Duodenal mucosa (tissue), 2 donors: ENCODE results near the gene TIAM2.

Source experiments
- H3K27ac ChIP-seq: one replicate; pipeline ENCODE4 v1.7.0; 2013; ENCODE audit warnings: low read depth, low read length
- H3K27me3 ChIP-seq, 2 donors: one replicate each; pipeline ENCODE4 v1.7.0; 2013; ENCODE audit warnings: low read length in 2 of 2, control low read depth in 1 of 2; ENCODE audit not compliant: insufficient read depth in 2 of 2, control insufficient read depth in 1 of 2
- H3K36me3 ChIP-seq, 2 donors: one replicate each; pipeline ENCODE4 v1.7.0; 2013; ENCODE audit warnings: low read length in 2 of 2, control low read depth in 1 of 2; ENCODE audit not compliant: insufficient read depth in 2 of 2, control insufficient read depth in 1 of 2
- H3K4me1 ChIP-seq, 2 donors: one replicate each; pipeline ENCODE4 v1.7.0; 2013; ENCODE audit warnings: low read length in 2 of 2, control low read depth in 1 of 2; ENCODE audit not compliant: insufficient read depth in 2 of 2, control insufficient read depth in 1 of 2
- H3K4me3 ChIP-seq, 2 donors: one replicate each; pipeline ENCODE4 v1.7.0; 2013; ENCODE audit warnings: low read length in 2 of 2, low read depth in 1 of 2
- H3K9ac ChIP-seq, 2 donors: one replicate each; pipeline ENCODE4 v1.7.0; 2013; ENCODE audit warnings: low read length in 2 of 2, low read depth in 1 of 2
- H3K9me3 ChIP-seq, 2 donors: one replicate each; pipeline ENCODE4 v1.7.0; 2013; ENCODE audit warnings: low read length in 2 of 2, control low read depth in 1 of 2; ENCODE audit not compliant: control insufficient read depth in 1 of 2

Gene TIAM2

DNA sequence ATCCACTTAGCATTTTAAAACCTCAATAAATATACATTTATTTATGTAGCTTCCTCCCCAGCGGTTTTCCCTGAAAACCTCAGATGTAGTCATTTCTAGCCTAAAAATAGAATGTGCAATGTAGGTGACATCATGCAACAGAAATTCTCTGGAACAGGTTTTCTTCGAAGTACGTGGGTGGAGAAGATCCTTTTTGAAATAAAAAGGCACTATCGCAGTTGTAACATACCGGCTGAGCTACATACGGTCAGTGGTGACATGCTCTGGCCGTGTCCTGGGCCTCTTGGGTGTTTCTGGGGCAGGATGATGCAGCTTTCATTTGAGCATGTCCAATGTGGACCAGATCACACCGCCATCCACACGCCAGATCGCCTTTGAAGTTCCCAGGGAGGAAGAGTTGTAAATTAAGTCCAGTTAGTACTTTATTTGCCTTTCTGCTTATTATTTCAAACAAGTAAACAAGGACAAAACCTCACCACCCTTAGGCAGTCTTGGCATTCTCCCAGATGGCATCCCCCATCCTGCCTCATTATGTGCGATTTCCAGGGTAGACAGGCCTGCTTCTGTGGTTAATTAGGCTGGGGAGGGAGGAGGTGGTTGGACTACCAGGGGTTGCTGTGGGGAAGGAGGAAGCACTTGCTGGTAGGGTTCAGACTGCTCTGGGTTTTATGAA is 159.2 kb downstream of the TIAM2 start:
- H3K27me3 ChIP-seq: no peaks in the 10 kb centered on the region
- peaks cover 3 to 13% of the 10 kb centered on the region in 2 donors for H3K36me3 ChIP-seq
- no peaks in the 10 kb centered on the region for H3K4me1 ChIP-seq
- H3K4me3 ChIP-seq: no peak overlapping the region
- no peak overlapping the region for H3K27ac ChIP-seq
- no peaks in the 10 kb centered on the region for H3K9me3 ChIP-seq
- H3K9ac ChIP-seq: no peak overlapping the region

DNA sequence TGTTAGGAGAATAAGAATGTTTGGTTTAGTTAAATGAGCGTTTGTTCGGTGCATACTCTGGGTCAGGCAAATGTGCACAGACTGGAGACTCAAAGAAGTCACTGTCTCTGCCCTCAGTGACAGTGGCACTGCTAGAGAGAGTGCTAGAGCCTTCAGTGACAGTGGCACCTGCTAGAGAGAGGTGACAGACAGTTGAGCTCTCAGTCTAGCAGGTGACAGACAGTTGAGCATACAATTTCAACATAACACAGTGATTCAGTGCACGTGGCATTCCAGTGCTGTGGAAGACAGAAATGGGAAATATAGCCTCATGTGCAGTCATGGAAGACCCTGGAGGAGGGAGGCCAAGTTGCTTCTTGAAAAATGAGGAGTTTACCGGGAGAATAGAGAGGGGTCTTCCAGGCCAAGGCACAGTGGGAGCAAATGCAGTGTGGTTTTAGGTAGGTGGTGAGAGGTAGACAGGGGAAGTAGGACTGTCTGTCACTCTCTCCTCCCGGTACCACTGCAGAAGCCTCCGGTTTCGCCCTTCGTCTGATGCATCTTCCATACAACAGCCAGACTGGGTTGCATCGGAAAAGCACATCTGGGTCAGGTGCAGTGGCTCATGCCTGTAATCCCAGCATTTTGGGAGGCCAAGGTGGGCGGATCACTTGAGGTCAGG is 160.8 kb downstream of the TIAM2 start:
- H3K27ac ChIP-seq: no peak overlapping the region
- no peak overlapping the region for H3K4me3 ChIP-seq
- H3K9me3 ChIP-seq: no peaks in the 10 kb centered on the region
- H3K4me1 ChIP-seq: no peaks in the 10 kb centered on the region
- H3K27me3 ChIP-seq: no peaks in the 10 kb centered on the region
- H3K9ac ChIP-seq: no peak overlapping the region
- H3K36me3 ChIP-seq: peaks cover 3 to 12% of the 10 kb centered on the region in 2 donors

DNA sequence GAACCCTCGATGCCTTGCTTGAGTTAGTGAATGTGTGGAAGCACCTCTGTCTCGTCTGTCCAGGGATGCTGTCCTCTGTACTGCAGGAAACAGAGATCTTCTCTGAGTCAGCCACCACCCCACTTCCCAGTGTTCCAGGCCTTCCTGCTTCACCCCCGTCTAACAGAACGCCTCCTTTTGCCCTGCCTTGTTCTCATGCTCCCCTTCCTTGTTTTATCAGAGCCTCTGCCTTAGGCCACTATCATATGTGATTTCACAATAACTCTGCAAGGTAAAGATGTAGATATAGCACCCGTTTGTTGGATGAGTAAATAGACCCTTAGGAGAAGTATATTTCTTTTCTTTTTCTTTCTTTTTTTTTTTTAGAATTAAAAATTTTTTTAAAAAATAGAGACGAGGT is 162.0 kb downstream of the TIAM2 start:
- Histone ChIP-seq H3K36me3 (peaks cover 3 to 5% of the 10 kb centered on the region in 2 donors), H3K9ac (no peak overlapping the region), H3K27ac (no peak overlapping the region)

DNA sequence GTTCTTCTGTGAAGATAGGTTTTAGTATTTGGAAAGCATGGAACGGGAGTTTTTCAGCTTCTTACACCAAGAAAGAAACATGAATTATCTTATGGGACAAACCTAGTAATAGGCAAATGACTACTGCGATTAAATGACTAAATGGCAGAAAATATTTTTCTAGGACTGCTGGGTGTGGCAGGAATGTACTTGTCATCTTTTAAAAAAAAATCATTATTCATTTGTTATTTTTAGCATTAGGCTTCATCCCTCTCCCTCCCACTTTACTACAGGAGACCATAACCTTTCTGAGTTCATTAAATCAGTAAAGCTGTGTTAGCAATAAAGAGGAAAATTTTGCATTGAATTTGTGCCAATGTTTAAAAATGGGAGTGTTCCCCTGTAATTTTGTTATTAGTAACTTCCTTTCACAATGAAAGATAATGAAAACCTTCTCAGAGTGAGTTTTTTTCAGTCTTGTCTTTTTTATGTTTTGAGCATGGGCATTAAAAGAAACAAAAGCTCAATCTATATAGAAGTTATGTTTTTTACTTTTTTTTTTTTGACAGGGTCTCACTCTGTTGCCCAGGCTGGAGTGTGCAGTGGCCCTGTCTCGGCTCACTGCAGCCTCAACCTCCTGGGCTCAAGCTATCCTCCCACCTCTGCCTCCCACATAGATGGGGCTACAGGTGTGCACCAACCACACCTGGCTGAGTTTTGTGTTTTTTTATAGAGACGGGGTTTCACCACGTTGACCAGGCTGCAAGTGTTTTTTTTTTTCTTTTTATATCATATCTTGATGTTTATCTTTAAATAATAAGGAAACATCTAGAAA is 163.1 kb downstream of the TIAM2 start:
- no peak overlapping the region for H3K9ac ChIP-seq
- no peaks in the 10 kb centered on the region for H3K4me1 ChIP-seq
- H3K4me3 ChIP-seq: no peak overlapping the region
- H3K27me3 ChIP-seq: no peaks in the 10 kb centered on the region
- no peaks in the 10 kb centered on the region for H3K9me3 ChIP-seq
- peaks cover 3 to 5% of the 10 kb centered on the region in 2 donors for H3K36me3 ChIP-seq
- no peak overlapping the region for H3K27ac ChIP-seq

More for the DNA sequence above, 162.0 kb downstream of the TIAM2 start:
- H3K4me3 ChIP-seq: no peak overlapping the region
- H3K9me3 ChIP-seq: no peaks in the 10 kb centered on the region
- no peaks in the 10 kb centered on the region for H3K27me3 ChIP-seq
- no peaks in the 10 kb centered on the region for H3K4me1 ChIP-seq

DNA sequence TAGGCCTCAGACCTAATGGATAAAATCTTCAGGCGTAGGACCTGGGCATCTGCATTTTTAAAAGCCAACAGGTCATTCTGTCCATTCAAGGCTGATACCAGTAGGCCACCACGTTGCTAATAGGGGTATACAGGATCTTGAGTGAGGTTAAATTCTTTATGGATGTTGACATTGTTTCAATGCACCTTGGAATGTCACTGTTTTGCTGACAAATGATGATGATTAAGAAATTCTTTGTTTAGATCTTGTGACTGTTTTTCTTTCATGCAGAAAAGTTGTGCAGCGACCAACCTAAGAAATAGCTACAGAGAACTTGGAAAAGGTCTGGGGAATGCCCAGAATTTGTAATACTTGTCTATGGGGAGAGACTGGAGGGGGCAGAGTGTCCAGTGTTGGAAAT is 167.6 kb downstream of the TIAM2 start:
- H3K27me3 ChIP-seq: no peaks in the 10 kb centered on the region
- H3K9ac ChIP-seq: no peak overlapping the region
- H3K27ac ChIP-seq: no peak overlapping the region
- no peaks in the 10 kb centered on the region for H3K9me3 ChIP-seq
- peaks cover 3 to 15% of the 10 kb centered on the region in 2 donors for H3K36me3 ChIP-seq
- H3K4me3 ChIP-seq: no peak overlapping the region
- H3K4me1 ChIP-seq: no peaks in the 10 kb centered on the region

DNA sequence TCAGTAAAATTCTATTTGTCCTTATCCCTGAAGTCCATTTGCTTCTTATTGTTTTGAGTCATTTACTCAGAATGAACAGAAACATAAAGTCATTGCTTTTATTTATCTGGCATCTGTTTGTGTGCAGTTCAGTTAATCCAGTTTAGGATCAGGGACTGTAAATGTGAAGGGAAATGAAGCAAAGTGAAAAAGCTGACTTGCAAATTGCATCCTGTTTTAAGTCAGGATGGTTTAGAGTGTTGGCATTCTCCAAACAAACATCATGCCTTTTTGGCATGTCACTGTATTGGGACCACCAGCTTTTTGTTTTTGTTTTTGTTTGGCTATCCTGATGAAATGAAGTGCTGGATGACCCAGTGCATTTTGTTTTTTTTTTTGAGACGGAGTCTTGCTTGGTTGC is 168.5 kb downstream of the TIAM2 start:
- Histone ChIP-seq H3K36me3 (peaks cover 3 to 15% of the 10 kb centered on the region in 2 donors), H3K27ac (no peak overlapping the region), H3K27me3 (no peaks in the 10 kb centered on the region), H3K9ac (no peak overlapping the region), H3K4me1 (no peaks in the 10 kb centered on the region), H3K9me3 (no peaks in the 10 kb centered on the region), H3K4me3 (no peak overlapping the region)

DNA sequence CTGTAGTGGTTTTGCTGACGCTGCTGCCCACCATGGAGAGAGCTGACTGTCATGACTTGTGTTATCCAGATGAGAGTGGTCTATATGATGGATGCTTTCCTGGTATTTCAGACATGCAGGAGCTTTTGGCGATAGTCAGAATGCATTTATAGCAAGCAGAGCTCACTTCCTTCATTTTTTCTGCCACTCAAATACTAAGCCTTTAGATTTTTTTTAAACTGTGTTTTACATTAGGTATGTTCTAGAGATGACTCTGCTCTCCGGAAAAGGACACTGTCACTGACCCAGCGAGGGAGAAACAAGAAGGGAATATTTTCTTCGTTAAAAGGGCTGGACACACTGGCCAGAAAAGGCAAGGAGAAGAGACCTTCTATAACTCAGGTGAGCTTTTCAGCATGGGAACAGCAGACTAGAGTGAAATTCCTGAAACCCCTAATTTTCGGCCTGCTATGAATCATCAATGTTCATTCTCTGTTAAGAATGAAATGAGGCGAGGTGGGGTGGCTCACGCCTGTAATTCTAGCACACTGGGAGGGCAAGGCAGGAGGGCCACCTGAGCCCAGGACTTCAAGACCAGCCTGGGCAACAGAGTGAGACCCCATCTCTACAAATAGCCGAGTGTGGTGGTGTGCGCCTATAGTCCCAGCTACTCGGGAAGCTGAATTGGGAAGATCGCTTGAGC is 170.1 kb downstream of the TIAM2 start:
- no peak overlapping the region for H3K9ac ChIP-seq

DNA sequence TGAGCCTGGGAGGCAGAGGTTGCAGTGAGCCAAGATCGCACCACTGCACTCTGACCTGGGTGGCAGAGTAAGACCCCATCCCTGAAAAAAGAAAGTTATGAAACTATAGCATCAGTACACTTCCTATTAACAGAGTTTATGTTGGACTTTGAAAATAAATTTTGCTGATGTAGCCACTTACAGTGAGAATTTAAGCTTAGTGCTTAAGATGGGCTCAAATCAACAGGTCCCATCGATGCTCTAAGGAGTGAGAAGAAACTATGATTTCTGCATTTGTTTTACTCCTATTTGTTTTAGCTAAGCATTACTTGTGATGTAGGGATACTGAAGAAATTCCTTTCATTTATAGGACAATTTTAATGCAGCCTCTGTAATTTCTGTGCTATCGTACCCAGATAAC is 175.4 kb downstream of the TIAM2 start:
- H3K9ac ChIP-seq: no peak overlapping the region
- H3K36me3 ChIP-seq: peaks cover 0 to 2% of the 10 kb centered on the region in 2 donors
- H3K27ac ChIP-seq: no peak overlapping the region

More for the DNA sequence above, 170.1 kb downstream of the TIAM2 start:
- Histone ChIP-seq H3K4me1 (no peaks in the 10 kb centered on the region), H3K27me3 (no peaks in the 10 kb centered on the region), H3K9me3 (no peaks in the 10 kb centered on the region), H3K36me3 (peaks cover 0 to 15% of the 10 kb centered on the region in 2 donors), H3K4me3 (no peak overlapping the region), H3K27ac (no peak overlapping the region)

DNA sequence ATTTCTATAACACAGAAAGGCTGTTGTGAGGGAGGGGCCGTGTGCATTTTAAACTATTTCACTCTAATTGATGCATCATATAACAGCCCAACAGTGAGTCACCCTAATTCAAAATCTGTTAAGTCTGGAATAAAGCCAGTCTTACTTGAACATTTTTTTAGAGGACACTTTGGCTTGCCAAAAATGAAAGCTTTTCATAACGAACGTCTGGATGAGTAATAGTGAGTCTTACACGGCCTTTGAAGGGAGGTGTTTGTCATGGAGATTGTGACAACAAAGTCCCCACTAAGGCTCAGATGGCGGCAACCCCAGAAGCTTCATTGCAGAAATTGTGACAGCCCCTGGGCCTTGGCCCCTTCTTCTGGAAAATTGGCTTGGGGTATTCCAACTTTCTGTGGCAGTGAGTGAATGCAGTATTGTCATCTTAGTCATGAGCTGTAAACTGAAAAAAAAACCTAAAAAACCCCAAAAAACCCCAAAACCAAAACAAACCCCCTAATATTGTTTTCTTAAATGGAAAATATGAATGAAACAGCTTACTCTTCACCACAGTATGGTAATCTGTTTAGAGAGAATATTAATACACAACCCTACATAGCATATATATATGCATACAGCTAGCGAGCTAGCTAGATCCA is 176.1 kb downstream of the TIAM2 start:
- no peak overlapping the region for H3K27ac ChIP-seq
- no peaks in the 10 kb centered on the region for H3K9me3 ChIP-seq
- H3K4me3 ChIP-seq: peak overlapping the region in 1 of 2 donors; percentile 3
- H3K9ac ChIP-seq: no peak overlapping the region
- peaks cover 0 to 3% of the 10 kb centered on the region in 2 donors for H3K4me1 ChIP-seq
- no peaks in the 10 kb centered on the region for H3K36me3 ChIP-seq
- no peaks in the 10 kb centered on the region for H3K27me3 ChIP-seq

More for the DNA sequence above, 175.4 kb downstream of the TIAM2 start:
- Histone ChIP-seq H3K27me3 (no peaks in the 10 kb centered on the region), H3K9me3 (no peaks in the 10 kb centered on the region), H3K4me1 (peaks cover 0 to 3% of the 10 kb centered on the region in 2 donors), H3K4me3 (no peak overlapping the region)
